IgD-negative memory B cell (primary cell): ENCODE data around the gene FXYD4. TPM values are rescaled to one million over a fixed set of nuclear protein-coding genes. Genes with fewer than 3 reads are reported as not detected.

ENCODE experiments used
- H3K27ac Mint-ChIP-seq, 3 donors: one replicate each; pipeline ENCODE4 v1.8.0; 2020 to 2022; ENCODE audit warnings: mild to moderate bottlenecking in 3 of 3, mixed read lengths in 3 of 3, moderate library complexity in 1 of 3
- H3K27me3 Mint-ChIP-seq: one replicate; pipeline ENCODE4 v1.8.0; 2021; ENCODE audit warnings: mixed read lengths
- H3K36me3 Mint-ChIP-seq: one replicate; pipeline ENCODE4 v1.8.0; 2020; ENCODE audit warnings: mild to moderate bottlenecking, mixed read lengths
- H3K4me1 Mint-ChIP-seq, 3 donors: one replicate each; pipeline ENCODE4 v1.8.0; 2020 to 2022; ENCODE audit warnings: mixed read lengths in 3 of 3, mild to moderate bottlenecking in 1 of 3
- H3K4me3 Mint-ChIP-seq, 4 donors: one replicate each; pipeline ENCODE4 v1.8.0; 2020 to 2022; ENCODE audit warnings: mild to moderate bottlenecking in 4 of 4, mixed read lengths in 4 of 4, moderate library complexity in 3 of 4
- H3K9me3 Mint-ChIP-seq, 3 donors: one replicate each; pipeline ENCODE4 v1.8.0; 2020 to 2021; ENCODE audit warnings: mixed read lengths in 3 of 3, mild to moderate bottlenecking in 1 of 3
- polyA plus RNA-seq: library from polyadenylated mRNA; unstranded; fragments of 300-500 nt; fragmentation: Illumina TruSeq; gene quantifications from one replicate; pipeline ENCODE4 v1.2.3, GENCODE V29; 2021

Gene FXYD4
- polyA plus RNA-seq, 1 donor from 2014 or later = not detected

DNA sequence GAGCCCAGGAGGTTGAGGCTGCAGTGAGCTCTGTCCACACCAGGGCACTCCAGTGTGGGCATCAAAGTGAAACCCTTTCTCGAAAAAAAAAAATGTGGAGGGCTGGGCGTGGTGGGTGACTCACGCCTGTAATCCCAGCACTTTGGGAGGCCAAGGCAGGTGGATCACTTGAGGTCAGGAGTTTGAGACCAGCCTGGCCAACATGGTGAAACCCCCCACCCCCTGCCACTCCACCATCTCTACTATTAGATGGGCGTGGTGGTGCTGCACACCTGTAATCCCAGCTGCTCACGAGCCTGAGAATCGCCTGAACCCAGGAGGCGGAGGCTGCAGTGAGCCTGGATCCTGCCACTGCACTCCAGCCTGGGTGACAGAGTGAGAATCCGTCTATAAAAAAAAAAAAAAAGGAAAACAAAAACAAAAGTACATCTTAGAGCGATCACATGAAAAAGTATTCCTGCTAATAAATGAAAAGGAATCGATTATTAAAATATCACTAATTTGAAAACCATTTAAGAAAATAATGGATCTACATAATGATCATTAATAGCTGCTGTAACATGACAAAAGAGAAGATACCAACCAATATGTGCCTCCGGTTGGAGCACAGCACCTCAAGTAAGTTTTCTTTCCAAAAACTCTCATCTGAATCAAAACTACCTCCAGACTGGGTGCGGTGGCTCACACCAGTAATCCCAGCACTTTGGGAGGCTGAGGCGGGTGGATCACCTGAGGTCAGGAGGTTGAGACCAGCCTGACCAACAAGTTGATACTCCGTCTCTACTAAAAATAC, 32.7 kb downstream of the FXYD4 start:
- Mint-ChIP-seq H3K27ac (peak overlapping the region; percentile 86 to 99 (median 92)), H3K4me1 (peaks cover 38 to 54% (median 50%) of the 10 kb centered on the region in 3 donors), H3K9me3 (no peaks in the 10 kb centered on the region), H3K36me3 (peaks cover 11% of the 10 kb centered on the region), H3K27me3 (no peaks in the 10 kb centered on the region), H3K4me3 (peak overlapping the region; percentile 83 to 98 (median 92))

DNA sequence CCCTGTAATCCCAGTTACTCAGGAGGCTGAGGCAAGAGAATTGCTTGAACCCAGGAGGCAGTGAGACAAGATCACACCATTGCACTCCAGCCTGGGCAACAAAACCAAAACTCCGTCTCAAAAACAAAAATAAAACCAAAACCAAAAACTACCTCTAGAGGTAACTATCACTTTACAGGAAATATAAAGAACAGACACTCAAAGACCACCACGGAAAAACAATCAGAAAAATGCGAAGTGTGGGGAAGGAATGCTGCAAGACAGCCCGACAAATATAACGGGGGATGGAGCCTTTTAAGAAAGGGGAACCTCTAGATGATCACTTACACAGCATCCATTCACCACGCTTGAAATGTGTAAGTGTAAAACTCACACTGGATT, 33.3 kb downstream of the FXYD4 start:
- Mint-ChIP-seq H3K4me3 (peak overlapping the region; percentile 83 to 98 (median 92)), H3K4me1 (peaks cover 33 to 51% (median 45%) of the 10 kb centered on the region in 3 donors)

DNA sequence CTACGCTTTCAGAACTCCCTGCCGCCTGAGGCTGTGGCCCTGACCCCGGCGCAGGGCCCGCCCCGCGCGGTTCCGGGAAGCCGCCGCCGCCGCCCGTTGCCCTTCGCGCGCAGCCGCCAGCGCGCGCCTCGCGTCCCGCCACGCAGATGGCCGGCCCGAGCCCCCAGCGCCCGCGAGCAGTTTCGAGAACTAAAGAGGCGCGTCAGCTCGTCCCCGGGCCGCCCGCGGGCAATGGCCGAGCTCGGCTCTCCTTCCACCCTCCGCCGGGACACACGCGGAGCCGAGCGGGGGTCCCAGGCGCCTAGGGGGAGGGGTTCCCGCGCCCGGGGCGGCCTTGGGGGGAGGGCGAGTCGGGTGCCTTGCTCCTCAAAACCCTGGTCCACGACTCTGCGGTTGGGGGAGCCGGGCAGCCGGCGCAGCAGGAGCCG, 35.7 kb downstream of the FXYD4 start:
- Mint-ChIP-seq H3K27me3 (no peaks in the 10 kb centered on the region), H3K27ac (peak overlapping the region; percentile 99 to 100 (median 100)), H3K36me3 (peaks cover 4% of the 10 kb centered on the region), H3K4me1 (peaks cover 24 to 36% (median 34%) of the 10 kb centered on the region in 3 donors), H3K4me3 (peak overlapping the region; percentile 98 to 100 (median 100)), H3K9me3 (no peaks in the 10 kb centered on the region)

More for the DNA sequence above, 33.3 kb downstream of the FXYD4 start:
- H3K27ac Mint-ChIP-seq = peak overlapping the region; percentile 86 to 99 (median 92)
- no peaks in the 10 kb centered on the region for H3K27me3 Mint-ChIP-seq
- peaks cover 6% of the 10 kb centered on the region for H3K36me3 Mint-ChIP-seq
- no peaks in the 10 kb centered on the region for H3K9me3 Mint-ChIP-seq

DNA sequence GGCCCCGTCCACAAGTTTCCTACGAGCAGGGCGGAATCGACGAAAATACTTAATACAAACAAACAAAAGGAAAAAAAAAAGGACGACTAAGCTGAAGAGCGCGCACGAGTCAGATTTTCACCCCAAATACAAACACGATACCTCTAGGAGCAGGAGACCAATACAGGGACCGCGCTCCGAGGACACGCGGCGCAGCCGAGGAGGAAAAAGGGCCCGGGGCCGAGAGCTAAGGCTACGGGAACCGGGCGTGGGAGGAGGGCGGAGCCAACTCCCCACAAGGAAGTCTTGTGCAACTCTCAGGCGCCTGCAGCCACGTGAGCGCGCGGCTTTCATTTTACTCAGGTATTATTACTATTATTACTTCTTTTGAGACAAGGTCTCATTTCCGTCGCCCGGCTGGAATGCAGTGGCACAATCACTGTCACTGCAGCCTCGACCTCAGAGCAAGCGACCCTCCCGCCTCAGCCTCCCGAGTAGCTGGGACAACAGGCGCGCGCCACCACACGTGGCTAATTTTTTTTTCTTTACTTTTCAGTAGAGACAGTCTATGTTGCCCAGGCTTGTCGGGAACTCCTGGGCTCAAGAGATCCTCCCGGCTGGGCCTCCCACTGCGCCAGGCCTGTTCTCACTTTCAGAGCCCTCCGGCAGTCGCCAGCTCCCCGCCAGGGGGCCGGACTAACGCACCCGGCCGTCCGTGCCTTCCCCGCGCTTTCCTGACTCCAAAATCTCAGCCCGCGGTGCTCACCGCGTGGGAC, 36.3 kb downstream of the FXYD4 start:
- H3K4me1 Mint-ChIP-seq = peaks cover 18 to 32% (median 29%) of the 10 kb centered on the region in 3 donors

DNA sequence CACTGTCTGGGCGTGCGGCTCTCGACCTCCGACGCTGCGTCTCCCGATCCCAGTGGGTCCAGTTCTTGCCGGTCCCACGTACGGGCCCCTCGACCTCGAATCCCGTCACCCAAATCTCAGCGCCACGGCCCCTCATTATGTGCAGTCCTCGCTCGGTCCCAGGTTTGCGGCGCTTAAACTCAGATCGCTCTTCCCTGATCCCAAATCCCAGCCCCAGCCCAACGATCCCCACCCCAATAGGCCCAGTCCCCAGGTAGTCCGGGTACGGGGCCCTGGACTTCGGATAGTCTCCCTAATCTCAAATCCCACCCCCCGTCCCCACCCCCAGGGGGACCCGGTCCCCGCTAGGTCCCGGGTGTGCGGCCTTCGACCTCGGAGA, 36.9 kb downstream of the FXYD4 start:
- Mint-ChIP-seq H3K4me1 (peaks cover 13 to 27% (median 23%) of the 10 kb centered on the region in 3 donors), H3K27ac (peak overlapping the region; percentile 99 to 100 (median 100)), H3K27me3 (no peaks in the 10 kb centered on the region), H3K36me3 (peaks cover 4% of the 10 kb centered on the region), H3K9me3 (no peaks in the 10 kb centered on the region), H3K4me3 (peak overlapping the region; percentile 98 to 100 (median 100))

More for the DNA sequence above, 36.3 kb downstream of the FXYD4 start:
- Mint-ChIP-seq H3K9me3 (no peaks in the 10 kb centered on the region), H3K36me3 (peaks cover 4% of the 10 kb centered on the region), H3K4me3 (peak overlapping the region; percentile 98 to 100 (median 100)), H3K27me3 (no peaks in the 10 kb centered on the region), H3K27ac (peak overlapping the region; percentile 99 to 100 (median 100))

DNA sequence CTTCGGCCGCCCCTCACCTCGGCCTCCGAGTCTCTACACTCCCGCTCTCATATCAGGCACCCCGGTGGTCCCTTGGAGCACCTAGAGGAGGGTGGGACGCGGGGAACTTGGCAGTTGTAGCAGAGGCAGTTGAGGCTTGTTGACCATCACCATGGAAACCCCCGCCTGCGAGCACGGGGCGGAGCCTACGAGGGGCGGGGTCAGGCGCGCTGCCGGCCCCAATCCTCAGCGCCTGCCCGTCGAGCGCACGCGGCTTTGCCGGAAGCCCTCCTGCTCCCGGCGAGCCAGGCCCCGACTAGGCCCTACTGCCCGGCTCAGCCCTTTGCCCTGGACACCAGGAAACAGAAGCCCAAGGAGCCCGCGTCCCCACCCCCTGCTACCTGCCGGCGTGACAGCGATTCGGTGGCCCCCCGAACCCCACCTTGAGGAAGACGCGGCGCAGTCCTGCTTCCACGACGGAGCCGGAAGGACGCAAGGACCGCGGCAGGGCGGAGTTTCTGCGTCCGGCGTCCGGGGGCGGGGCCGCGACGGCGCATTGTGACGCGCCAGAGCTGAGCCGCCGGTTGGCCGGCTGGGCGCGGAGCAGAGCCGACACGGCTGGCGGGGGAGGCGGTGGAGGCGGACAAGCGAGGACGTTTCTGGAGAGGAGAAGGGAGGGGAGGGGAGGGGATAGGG, 37.4 kb downstream of the FXYD4 start, which contains the start of gene HNRNPF:
Gene HNRNPF (minus strand): TSS at position 477 of the 675 bp plus-strand sequence. CDS start 21,302 bp downstream, outside the sequence.
- peaks cover 4% of the 10 kb centered on the region for H3K36me3 Mint-ChIP-seq
- H3K9me3 Mint-ChIP-seq = no peaks in the 10 kb centered on the region
- peaks cover 11 to 25% (median 18%) of the 10 kb centered on the region in 3 donors for H3K4me1 Mint-ChIP-seq
- peak within 1 kb of the TSS; percentile 99 to 100 (median 100) for H3K27ac Mint-ChIP-seq
- H3K4me3 Mint-ChIP-seq = peak within 1 kb of the TSS; percentile 98 to 100 (median 100)
- no peaks in the 10 kb centered on the region for H3K27me3 Mint-ChIP-seq

DNA sequence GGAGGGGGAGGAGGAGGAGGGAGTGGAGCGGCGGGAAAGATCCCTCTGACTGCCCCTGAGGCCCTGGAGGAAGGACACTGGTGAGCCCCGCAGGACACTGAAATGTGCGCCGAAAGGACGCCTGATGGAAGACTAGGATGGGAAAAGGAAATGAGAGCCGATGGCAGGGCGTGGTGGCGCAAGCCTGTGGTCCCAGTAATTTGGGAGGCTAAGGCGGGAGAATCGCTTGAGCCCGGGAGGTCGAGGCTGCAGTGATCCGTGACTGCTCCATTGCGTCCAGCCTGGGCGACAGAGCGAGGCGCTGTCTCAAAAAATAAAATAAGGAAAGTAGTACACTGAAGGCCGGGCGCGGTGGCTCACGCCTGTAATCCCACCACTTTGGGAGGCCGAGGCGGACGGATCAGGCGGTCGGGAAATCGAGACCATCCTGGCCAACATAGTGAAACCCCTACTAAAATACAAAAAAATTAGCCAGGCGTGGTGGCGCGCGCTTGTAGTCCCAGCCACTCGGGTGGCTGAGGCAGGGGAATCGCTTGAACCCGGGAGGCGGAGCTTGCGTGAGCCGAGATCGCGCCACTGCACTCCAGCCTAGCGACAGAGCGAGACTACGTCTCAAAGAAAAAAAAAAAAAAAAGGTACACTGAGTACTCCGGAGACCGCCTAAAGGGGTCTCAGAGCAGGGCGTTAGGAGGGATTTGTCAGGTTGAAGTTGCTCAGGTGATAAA, 38.1 kb downstream of the FXYD4 start:
- Mint-ChIP-seq H3K9me3 (no peaks in the 10 kb centered on the region), H3K36me3 (peaks cover 4% of the 10 kb centered on the region), H3K4me1 (peaks cover 7 to 23% (median 11%) of the 10 kb centered on the region in 3 donors), H3K27me3 (no peaks in the 10 kb centered on the region), H3K4me3 (peak overlapping the region; percentile 98 to 100 (median 100)), H3K27ac (peak overlapping the region; percentile 99 to 100 (median 100))

DNA sequence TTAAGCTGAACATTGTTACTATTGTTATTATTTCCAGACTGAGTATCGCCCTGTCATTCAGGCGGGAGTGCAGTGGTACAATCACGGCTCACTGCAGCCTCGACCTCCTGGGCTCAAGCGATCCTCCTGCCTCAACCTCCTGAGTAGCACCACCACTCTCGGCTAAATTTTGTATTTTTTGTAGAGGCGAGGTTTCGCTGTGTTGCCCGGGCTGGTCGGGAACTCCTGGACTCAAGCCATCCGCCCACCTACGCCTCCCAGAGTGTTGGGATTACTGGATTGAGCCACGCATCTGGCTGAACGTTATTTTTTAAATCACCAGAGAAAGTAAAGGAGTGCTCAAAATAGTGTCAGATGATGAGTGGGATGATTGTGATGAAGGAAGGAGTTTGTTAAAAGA, 38.9 kb downstream of the FXYD4 start:
- Mint-ChIP-seq H3K27me3 (no peaks in the 10 kb centered on the region), H3K4me1 (peaks cover 3 to 19% (median 7%) of the 10 kb centered on the region in 3 donors), H3K4me3 (peak overlapping the region; percentile 98 to 100 (median 100)), H3K27ac (peak overlapping the region; percentile 99 to 100 (median 100)), H3K9me3 (no peaks in the 10 kb centered on the region), H3K36me3 (no peaks in the 10 kb centered on the region)

DNA sequence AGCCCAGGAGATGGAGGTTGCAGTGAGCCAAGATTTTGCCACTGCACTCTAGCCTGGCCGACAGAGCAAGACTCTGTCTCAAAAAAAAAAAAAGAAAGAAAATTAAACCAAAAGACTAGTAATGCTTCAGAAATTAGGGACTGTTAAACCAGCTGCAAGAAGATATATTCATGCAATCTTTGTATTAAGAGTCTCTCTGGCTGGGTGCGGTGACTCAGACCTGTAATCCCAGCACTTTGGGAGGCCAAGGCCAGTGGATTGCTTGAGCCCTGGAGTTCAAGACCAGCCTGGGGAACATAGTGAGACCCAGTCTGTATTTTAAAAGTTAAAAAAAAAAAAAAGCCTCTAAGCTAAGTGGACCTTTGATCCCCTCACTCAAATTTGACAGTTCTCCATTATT, 40.1 kb downstream of the FXYD4 start:
- Mint-ChIP-seq H3K9me3 (no peaks in the 10 kb centered on the region), H3K27me3 (no peaks in the 10 kb centered on the region), H3K27ac (peak overlapping the region in 1 of 3 donors; percentile 99), H3K4me3 (peak overlapping the region in 2 of 4 donors; percentile 22 to 98), H3K36me3 (no peaks in the 10 kb centered on the region), H3K4me1 (peaks cover 3 to 19% (median 7%) of the 10 kb centered on the region in 3 donors)

DNA sequence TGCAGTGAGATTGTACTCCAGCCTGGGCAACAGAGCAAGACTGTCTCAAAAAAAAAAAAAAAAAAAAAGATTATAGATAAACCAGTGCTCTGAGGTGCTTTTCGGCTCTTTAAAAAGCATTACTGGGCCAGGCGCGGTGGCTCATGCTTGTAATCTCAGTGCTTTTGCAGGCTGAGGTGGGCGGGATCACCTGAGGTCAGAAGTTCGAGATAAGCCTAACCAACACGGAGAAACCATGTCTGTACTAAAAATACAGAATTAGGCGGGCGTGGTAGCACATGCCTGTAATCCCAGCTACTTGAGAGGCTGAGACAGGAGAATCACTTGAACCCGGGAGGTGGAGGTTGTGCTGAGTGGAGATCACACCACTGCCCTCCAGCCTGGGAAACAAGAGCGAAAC, 44.1 kb downstream of the FXYD4 start:
- H3K4me1 Mint-ChIP-seq = peaks cover 11 to 22% (median 17%) of the 10 kb centered on the region in 3 donors
- no peak overlapping the region for H3K4me3 Mint-ChIP-seq
- H3K9me3 Mint-ChIP-seq = no peaks in the 10 kb centered on the region
- H3K27me3 Mint-ChIP-seq = no peaks in the 10 kb centered on the region
- no peak overlapping the region for H3K27ac Mint-ChIP-seq
- H3K36me3 Mint-ChIP-seq = no peaks in the 10 kb centered on the region

DNA sequence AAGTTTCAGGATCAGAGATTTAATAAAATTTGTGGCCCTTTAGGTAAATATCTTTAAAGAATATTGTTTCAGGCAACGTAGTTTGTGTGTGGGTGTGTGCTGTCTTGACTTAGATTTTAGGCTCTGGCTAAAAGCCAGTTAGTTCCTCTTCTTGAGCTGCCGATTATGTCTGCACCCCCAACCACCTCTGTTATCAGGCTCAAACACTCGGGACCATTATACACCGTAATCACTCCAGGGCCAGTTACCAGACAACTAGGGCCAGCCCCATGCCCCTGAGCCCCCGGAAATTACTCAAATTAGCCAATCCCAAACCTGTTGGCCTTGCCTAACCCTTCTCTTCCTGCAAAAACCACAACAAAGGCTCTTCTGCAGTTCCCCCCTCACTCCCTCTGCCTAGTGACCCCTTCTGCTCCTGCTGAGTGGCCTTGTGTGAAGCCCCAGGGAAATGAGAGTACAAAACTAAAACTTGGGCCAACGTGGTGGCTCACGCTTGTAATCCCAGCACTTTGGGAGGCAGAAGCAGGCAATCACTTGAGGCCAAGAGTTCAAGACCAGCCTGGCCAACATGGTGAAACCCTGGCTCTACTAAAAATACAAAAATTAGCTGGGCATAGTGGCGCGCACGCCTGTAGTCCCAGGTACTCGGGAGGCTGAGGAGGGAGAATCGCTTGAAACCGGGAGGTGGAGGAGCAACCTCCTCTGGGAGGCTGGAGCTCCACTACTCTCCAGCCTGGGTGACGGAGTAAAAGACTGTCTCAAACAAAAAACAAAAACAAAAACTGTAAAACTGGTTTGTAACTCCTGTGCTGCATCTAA, 46.7 kb downstream of the FXYD4 start:
- Mint-ChIP-seq H3K4me3 (peak overlapping the region; percentile 56 to 91 (median 70)), H3K4me1 (peaks cover 18 to 30% (median 24%) of the 10 kb centered on the region in 3 donors), H3K36me3 (no peaks in the 10 kb centered on the region), H3K9me3 (no peaks in the 10 kb centered on the region), H3K27me3 (no peaks in the 10 kb centered on the region), H3K27ac (peak overlapping the region; percentile 91 to 96 (median 93))

DNA sequence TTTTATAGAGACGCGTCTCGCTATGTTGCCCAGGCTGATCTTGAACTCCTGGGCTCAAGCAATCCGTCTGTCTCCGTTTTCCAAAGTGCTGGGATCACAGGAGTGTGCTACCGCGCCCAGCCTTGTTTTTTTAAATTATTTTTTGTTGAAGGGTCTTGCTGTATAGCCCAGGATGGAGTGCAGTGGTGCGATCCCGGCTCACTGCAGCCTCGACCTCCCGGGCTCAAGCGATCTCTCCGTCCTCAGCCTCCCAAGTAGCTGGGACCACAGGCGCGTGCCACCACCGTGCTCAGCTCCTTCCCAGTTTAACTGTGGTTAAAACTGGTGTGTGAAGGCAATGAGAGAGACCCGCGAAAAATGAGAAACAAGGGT, 48.5 kb downstream of the FXYD4 start:
- Mint-ChIP-seq H3K4me3 (peak overlapping the region; percentile 65 to 97 (median 80)), H3K27ac (peak overlapping the region; percentile 91 to 96 (median 92)), H3K4me1 (peaks cover 18 to 32% (median 24%) of the 10 kb centered on the region in 3 donors), H3K27me3 (no peaks in the 10 kb centered on the region), H3K36me3 (no peaks in the 10 kb centered on the region), H3K9me3 (no peaks in the 10 kb centered on the region)
